HEK293 (cell line): Measurements from ENCODE around the gene ADPGK.

Experiments
- CTCF ChIP-seq: fragments of 450-650 bp; formaldehyde crosslinking; IDR thresholded peaks from 2 replicates; pipeline ENCODE4 v1.5.1; 2016; ENCODE audit warnings: missing biosample characterization, missing genetic modification characterization
- GLI4 ChIP-seq: fragments of 450-650 bp; formaldehyde crosslinking; IDR thresholded peaks from 2 replicates; pipeline ENCODE4 v1.5.1; 2016; ENCODE audit warnings: missing biosample characterization, missing genetic modification characterization
- KLF10 ChIP-seq: fragments of 450-650 bp; IDR thresholded peaks from 2 replicates; pipeline ENCODE4 v1.5.1; 2018; ENCODE audit warnings: missing biosample characterization, mild to moderate bottlenecking, missing genetic modification characterization
- OSR2 ChIP-seq: fragments of 450-650 bp; formaldehyde crosslinking; IDR thresholded peaks from 2 replicates; pipeline ENCODE4 v1.5.1; 2016; ENCODE audit warnings: missing biosample characterization, missing genetic modification characterization
- ZNF138 ChIP-seq: fragments of 450-650 bp; formaldehyde crosslinking; IDR thresholded peaks from 2 replicates; pipeline ENCODE4 v1.5.1; 2016; ENCODE audit warnings: missing biosample characterization, missing genetic modification characterization, borderline replicate concordance
- ZNF148 ChIP-seq: fragments of 450-650 bp; formaldehyde crosslinking; IDR thresholded peaks from 2 replicates; pipeline ENCODE4 v1.5.0; 2017; ENCODE audit warnings: missing biosample characterization, missing genetic modification characterization, borderline replicate concordance
- ZNF404 ChIP-seq: fragments of 450-650 bp; formaldehyde crosslinking; IDR thresholded peaks from 2 replicates; pipeline ENCODE4 v1.5.1; 2017; ENCODE audit warnings: missing biosample characterization, missing genetic modification characterization
- ZNF501 ChIP-seq: fragments of 450-650 bp; formaldehyde crosslinking; IDR thresholded peaks from 2 replicates; pipeline ENCODE4 v1.5.1; 2016; ENCODE audit warnings: missing biosample characterization, missing genetic modification characterization
- ZNF629 ChIP-seq: fragments of 450-650 bp; formaldehyde crosslinking; IDR thresholded peaks from 2 replicates; pipeline ENCODE4 v1.5.1; 2017; ENCODE audit warnings: missing biosample characterization, missing genetic modification characterization
- ZNF658 ChIP-seq: fragments of 450-650 bp; formaldehyde crosslinking; IDR thresholded peaks from 2 replicates; pipeline ENCODE4; 2016; ENCODE audit warnings: missing biosample characterization, missing genetic modification characterization
- ZNF692 ChIP-seq: fragments of 450-650 bp; formaldehyde crosslinking; IDR thresholded peaks from 2 replicates; pipeline ENCODE4 v1.5.1; 2016; ENCODE audit warnings: missing biosample characterization, missing genetic modification characterization
- ZNF76 ChIP-seq: fragments of 450-650 bp; formaldehyde crosslinking; IDR thresholded peaks from 2 replicates; pipeline ENCODE4; 2016; ENCODE audit warnings: low read depth, missing biosample characterization, missing genetic modification characterization, borderline replicate concordance
- ZSCAN18 ChIP-seq: fragments of 450-650 bp; formaldehyde crosslinking; IDR thresholded peaks from 2 replicates; pipeline ENCODE4 v1.5.1; 2016; ENCODE audit warnings: missing biosample characterization, missing genetic modification characterization
- TF ChIP-seq, protein P1 (sequence below): fragments of 450-650 bp; formaldehyde crosslinking; IDR thresholded peaks from 2 replicates; pipeline ENCODE4 v1.5.1; 2016; ENCODE audit warnings: missing biosample characterization, missing genetic modification characterization
- TF ChIP-seq, protein P2 (sequence below): fragments of 450-650 bp; formaldehyde crosslinking; conservative IDR thresholded peaks from 2 replicates; pipeline ENCODE4 v1.5.1; 2016; ENCODE audit warnings: low read depth, missing biosample characterization, missing genetic modification characterization
- TF ChIP-seq, protein P3 (sequence below): fragments of 450-650 bp; formaldehyde crosslinking; IDR thresholded peaks from 2 replicates; pipeline ENCODE4 v1.5.1; 2016; ENCODE audit warnings: missing biosample characterization, missing genetic modification characterization
- TF ChIP-seq, protein P4 (sequence below): fragments of 450-650 bp; formaldehyde crosslinking; IDR thresholded peaks from 2 replicates; pipeline ENCODE4 v1.5.1; 2016; ENCODE audit warnings: missing biosample characterization, missing genetic modification characterization

The ADPGK gene

DNA sequence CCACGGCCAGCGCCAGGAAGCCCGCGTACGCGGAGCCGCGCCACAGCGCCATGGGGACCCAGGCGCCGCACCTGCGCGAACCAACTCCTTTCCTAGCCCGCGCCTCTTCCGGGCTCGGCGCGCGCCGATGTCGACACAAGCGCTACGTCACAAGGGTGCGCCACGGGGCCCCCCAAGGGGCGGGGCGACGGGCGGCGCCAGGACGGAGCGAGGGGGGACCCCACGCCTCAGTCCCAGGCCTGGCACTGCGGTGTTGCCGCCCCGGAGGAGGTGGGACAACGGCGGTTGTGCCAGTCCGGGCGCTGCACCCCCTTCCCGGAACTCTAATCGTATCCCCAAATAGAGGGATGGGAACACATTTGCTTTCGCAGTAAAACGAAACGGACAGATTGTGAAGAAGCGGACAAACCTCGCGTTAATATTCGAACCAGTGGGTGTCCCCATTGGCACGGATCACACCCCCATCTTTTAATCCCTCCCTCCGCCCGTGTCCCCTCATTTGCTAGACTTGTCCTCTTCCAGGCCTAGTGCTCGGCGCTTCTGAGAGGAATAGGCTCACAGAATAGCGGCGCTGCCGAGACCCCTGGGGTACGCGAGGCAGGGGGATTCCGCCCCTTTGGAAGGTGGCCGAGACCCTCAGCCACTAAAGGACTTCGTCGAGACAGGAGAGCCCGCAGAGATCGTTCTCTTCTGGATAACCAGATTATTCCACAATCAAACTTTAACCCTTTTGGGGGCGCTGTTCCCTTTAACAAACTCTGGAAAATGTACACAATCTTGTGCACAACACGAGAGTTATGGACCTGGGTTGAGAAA, at the start of gene ADPGK (continued):
- TF ChIP-seq, protein P1, sequence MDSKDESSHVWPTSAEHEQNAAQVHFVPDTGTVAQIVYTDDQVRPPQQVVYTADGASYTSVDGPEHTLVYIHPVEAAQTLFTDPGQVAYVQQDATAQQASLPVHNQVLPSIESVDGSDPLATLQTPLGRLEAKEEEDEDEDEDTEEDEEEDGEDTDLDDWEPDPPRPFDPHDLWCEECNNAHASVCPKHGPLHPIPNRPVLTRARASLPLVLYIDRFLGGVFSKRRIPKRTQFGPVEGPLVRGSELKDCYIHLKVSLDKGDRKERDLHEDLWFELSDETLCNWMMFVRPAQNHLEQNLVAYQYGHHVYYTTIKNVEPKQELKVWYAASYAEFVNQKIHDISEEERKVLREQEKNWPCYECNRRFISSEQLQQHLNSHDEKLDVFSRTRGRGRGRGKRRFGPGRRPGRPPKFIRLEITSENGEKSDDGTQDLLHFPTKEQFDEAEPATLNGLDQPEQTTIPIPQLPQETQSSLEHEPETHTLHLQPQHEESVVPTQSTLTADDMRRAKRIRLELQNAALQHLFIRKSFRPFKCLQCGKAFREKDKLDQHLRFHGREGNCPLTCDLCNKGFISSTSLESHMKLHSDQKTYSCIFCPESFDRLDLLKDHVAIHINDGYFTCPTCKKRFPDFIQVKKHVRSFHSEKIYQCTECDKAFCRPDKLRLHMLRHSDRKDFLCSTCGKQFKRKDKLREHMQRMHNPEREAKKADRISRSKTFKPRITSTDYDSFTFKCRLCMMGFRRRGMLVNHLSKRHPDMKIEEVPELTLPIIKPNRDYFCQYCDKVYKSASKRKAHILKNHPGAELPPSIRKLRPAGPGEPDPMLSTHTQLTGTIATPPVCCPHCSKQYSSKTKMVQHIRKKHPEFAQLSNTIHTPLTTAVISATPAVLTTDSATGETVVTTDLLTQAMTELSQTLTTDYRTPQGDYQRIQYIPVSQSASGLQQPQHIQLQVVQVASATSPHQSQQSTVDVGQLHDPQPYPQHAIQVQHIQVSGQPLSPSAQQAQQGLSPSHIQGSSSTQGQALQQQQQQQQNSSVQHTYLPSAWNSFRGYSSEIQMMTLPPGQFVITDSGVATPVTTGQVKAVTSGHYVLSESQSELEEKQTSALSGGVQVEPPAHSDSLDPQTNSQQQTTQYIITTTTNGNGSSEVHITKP (tag by site-specific recombination): peak; percentile 99
- peak; percentile 97; the same call in 1 of the 2 replicates for TF ChIP-seq GLI4 (tag by site-specific recombination)
- TF ChIP-seq, protein P2, sequence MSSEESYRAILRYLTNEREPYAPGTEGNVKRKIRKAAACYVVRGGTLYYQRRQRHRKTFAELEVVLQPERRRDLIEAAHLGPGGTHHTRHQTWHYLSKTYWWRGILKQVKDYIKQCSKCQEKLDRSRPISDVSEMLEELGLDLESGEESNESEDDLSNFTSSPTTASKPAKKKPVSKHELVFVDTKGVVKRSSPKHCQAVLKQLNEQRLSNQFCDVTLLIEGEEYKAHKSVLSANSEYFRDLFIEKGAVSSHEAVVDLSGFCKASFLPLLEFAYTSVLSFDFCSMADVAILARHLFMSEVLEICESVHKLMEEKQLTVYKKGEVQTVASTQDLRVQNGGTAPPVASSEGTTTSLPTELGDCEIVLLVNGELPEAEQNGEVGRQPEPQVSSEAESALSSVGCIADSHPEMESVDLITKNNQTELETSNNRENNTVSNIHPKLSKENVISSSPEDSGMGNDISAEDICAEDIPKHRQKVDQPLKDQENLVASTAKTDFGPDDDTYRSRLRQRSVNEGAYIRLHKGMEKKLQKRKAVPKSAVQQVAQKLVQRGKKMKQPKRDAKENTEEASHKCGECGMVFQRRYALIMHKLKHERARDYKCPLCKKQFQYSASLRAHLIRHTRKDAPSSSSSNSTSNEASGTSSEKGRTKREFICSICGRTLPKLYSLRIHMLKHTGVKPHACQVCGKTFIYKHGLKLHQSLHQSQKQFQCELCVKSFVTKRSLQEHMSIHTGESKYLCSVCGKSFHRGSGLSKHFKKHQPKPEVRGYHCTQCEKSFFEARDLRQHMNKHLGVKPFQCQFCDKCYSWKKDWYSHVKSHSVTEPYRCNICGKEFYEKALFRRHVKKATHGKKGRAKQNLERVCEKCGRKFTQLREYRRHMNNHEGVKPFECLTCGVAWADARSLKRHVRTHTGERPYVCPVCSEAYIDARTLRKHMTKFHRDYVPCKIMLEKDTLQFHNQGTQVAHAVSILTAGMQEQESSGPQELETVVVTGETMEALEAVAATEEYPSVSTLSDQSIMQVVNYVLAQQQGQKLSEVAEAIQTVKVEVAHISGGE (tag by site-specific recombination): peak; percentile 80
- TF ChIP-seq ZNF76 (tag by site-specific recombination): peak; percentile 92
- peak; percentile 33; the same call in 1 of the 2 replicates for TF ChIP-seq ZSCAN18 (tag by site-specific recombination)
- TF ChIP-seq ZNF501: peak; percentile 96; the same call in 1 of the 2 replicates
- TF ChIP-seq ZNF138 (tag by site-specific recombination): peak; percentile 13; the same call in 1 of the 2 replicates
- peak; percentile 96 for TF ChIP-seq ZNF692 (tag by site-specific recombination)
- TF ChIP-seq CTCF (tag by site-specific recombination): peak; percentile 68
- TF ChIP-seq, protein P3, sequence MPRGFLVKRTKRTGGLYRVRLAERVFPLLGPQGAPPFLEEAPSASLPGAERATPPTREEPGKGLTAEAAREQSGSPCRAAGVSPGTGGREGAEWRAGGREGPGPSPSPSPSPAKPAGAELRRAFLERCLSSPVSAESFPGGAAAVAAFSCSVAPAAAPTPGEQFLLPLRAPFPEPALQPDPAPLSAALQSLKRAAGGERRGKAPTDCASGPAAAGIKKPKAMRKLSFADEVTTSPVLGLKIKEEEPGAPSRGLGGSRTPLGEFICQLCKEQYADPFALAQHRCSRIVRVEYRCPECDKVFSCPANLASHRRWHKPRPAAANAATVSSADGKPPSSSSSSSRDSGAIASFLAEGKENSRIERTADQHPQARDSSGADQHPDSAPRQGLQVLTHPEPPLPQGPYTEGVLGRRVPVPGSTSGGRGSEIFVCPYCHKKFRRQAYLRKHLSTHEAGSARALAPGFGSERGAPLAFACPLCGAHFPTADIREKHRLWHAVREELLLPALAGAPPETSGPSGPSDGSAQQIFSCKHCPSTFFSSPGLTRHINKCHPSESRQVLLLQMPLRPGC: peak; percentile 91
- 0 out of 2 replicates have a peak, but pooled peaks have one; percentile 6 for TF ChIP-seq ZNF404 (tag by site-specific recombination)
- peak; percentile 90 for TF ChIP-seq KLF10 (tag by site-specific recombination)
- no peak for TF ChIP-seq ZNF658
- TF ChIP-seq ZNF629 (tag by site-specific recombination): peak; percentile 93
- TF ChIP-seq, protein P4, sequence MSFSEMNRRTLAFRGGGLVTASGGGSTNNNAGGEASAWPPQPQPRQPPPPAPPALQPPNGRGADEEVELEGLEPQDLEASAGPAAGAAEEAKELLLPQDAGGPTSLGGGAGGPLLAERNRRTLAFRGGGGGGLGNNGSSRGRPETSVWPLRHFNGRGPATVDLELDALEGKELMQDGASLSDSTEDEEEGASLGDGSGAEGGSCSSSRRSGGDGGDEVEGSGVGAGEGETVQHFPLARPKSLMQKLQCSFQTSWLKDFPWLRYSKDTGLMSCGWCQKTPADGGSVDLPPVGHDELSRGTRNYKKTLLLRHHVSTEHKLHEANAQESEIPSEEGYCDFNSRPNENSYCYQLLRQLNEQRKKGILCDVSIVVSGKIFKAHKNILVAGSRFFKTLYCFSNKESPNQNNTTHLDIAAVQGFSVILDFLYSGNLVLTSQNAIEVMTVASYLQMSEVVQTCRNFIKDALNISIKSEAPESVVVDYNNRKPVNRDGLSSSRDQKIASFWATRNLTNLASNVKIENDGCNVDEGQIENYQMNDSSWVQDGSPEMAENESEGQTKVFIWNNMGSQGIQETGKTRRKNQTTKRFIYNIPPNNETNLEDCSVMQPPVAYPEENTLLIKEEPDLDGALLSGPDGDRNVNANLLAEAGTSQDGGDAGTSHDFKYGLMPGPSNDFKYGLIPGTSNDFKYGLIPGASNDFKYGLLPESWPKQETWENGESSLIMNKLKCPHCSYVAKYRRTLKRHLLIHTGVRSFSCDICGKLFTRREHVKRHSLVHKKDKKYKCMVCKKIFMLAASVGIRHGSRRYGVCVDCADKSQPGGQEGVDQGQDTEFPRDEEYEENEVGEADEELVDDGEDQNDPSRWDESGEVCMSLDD (tag by site-specific recombination): peak; percentile 100
- peak; percentile 22; the same call in 1 of the 2 replicates for TF ChIP-seq OSR2 (tag by site-specific recombination)
- TF ChIP-seq ZNF148 (tag by site-specific recombination): peak; percentile 91; the same call in 1 of the 2 replicates
